Testis (tissue), 3 donors: Measurements from ENCODE around the gene SLC1A3. TPM values are rescaled to one million over a fixed set of nuclear protein-coding genes. Genes with fewer than 3 reads are reported as not detected.

Experiments
- DNase-seq: peaks from one replicate; pipeline ENCODE4 v3.0.0-alpha.2; 2019
- H3K27ac ChIP-seq, 2 donors: fragments of 200-600 bp; sonication (generic); one replicate each; pipeline ENCODE4 v1.5.1; 2019
- H3K27me3 ChIP-seq: fragments of 200-600 bp; sonication (generic); one replicate; pipeline ENCODE4 v1.5.1; 2019
- H3K36me3 ChIP-seq: fragments of 200-600 bp; sonication (generic); one replicate; pipeline ENCODE4 v1.5.1; 2017; ENCODE audit warnings: low read depth; ENCODE audit errors: missing control alignments
- H3K4me1 ChIP-seq: fragments of 200-600 bp; sonication (generic); one replicate; pipeline ENCODE4 v1.5.1; 2019
- H3K4me3 ChIP-seq, 2 donors: fragments of 200-600 bp; sonication (generic); one replicate each; pipeline ENCODE4 v1.5.1; 2017 to 2019
- H3K9me3 ChIP-seq: fragments of 200-600 bp; sonication (generic); one replicate; pipeline ENCODE4 v1.5.1; 2017
- POLR2A ChIP-seq: fragments of 450-650 bp; IDR thresholded peaks from one replicate; pipeline ENCODE4 v1.6.1; 2017; ENCODE audit warnings: antibody characterized with exemption, mild to moderate bottlenecking, moderate library complexity
- WGBS, 2 donors: methylation state at CpG; one replicate each; pipeline ENCODE4 v1.1.5; 2018; 5-methylcytosine and 5-hydroxymethylcytosine counted together
- intact Hi-C: fragments of 100-400 bp; cut with DNase I; formaldehyde crosslinking; loops from one replicate; pipeline ENCODE4 v1.15.1; 2023; ENCODE audit warnings: low total_unique reads
- polyA plus RNA-seq: library from polyadenylated mRNA; stranded (reverse); fragments of 350-450 nt; fragmentation: Illumina TruSeq; extraction: RNeasy Lipid Tissue Mini Kit (QIAGEN cat#74804); gene quantifications from one replicate; pipeline ENCODE4 v1.2.3, GENCODE V29; 2014; ENCODE audit warnings: low read depth, low replicate concordance; ENCODE audit not compliant: insufficient read depth
- total RNA-seq, 2 donors: library from RNA; depleted of rRNA; stranded (reverse); fragments of >200 nt; gene quantifications; one replicate each; pipeline ENCODE4 v1.2.3, GENCODE V29; 2016
- TF ChIP-seq, protein P1 (sequence below), 3 experiments: fragments of 450-650 bp in 2 of 3; fragments of 200-600 bp in 1 of 3; sonication (generic) in 1 of 3; IDR thresholded peaks; one replicate each; pipeline ENCODE4 v1.5.1; 2016 to 2019; ENCODE audit warnings: antibody characterized with exemption in 3 of 3, mild to moderate bottlenecking in 2 of 3, moderate library complexity in 1 of 3

The SLC1A3 gene
- total and polyA plus RNA-seq, 3 donors from 2014 or later, result 3.6 to 10.8 (median 6.6) TPM

DNA sequence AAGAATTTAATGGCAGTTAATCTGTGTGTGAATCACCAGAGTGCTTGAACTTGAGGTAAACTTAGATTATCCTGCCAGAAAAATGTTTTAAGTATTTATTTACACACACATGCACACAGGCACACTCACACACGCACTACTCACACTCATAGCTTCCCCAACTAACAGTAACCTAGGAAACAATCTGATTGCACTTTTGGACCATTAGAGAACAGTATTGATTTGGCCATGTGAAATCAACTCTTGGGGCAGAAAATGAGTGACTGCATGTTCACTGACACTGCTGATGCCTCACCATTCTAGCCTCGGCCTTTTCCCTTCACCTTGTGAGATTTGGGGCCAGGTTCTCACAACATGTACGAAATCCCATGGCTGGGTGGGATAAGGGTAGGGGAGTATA lies 64.1 kb downstream of the SLC1A3 start:
- Histone ChIP-seq H3K27me3 (no peaks in the 10 kb centered on the region), H3K27ac (no peak overlapping the region), H3K4me3 (no peak overlapping the region), H3K36me3 (no peaks in the 10 kb centered on the region), H3K9me3 (no peaks in the 10 kb centered on the region), H3K4me1 (no peaks in the 10 kb centered on the region)
- WGBS, 2 donors, result 91 to 93% methylated on average over 3 of the region's 3 CpGs
- intact Hi-C loops, result no loop called here
- DNase-seq, result no peak
- TF ChIP-seq, protein P1, sequence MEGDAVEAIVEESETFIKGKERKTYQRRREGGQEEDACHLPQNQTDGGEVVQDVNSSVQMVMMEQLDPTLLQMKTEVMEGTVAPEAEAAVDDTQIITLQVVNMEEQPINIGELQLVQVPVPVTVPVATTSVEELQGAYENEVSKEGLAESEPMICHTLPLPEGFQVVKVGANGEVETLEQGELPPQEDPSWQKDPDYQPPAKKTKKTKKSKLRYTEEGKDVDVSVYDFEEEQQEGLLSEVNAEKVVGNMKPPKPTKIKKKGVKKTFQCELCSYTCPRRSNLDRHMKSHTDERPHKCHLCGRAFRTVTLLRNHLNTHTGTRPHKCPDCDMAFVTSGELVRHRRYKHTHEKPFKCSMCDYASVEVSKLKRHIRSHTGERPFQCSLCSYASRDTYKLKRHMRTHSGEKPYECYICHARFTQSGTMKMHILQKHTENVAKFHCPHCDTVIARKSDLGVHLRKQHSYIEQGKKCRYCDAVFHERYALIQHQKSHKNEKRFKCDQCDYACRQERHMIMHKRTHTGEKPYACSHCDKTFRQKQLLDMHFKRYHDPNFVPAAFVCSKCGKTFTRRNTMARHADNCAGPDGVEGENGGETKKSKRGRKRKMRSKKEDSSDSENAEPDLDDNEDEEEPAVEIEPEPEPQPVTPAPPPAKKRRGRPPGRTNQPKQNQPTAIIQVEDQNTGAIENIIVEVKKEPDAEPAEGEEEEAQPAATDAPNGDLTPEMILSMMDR (IDR thresholded peaks at IDR 0.05), result no peak
- TF ChIP-seq POLR2A, result no peak

GRCh38 chr5:36675282-36675681 lies 68.9 kb downstream of the SLC1A3 start:
- TF ChIP-seq, protein P1 (IDR thresholded peaks at IDR 0.05), result no peak
- no peak for TF ChIP-seq POLR2A
- 91 to 95% methylated on average over 3 of the region's 3 CpGs for WGBS, 2 donors
- no peaks in the 10 kb centered on the region for H3K9me3 ChIP-seq

GRCh38 chr5:36679221-36679989 lies 73.0 kb downstream of the SLC1A3 start:
- Histone ChIP-seq H3K4me1 (no peaks in the 10 kb centered on the region), H3K9me3 (no peaks in the 10 kb centered on the region), H3K36me3 (no peaks in the 10 kb centered on the region), H3K4me3 (no peak overlapping the region), H3K27me3 (no peaks in the 10 kb centered on the region), H3K27ac (no peak overlapping the region)
- 82 to 89% methylated on average over 8 of the region's 8 CpGs for WGBS, 2 donors
- intact Hi-C loops, result no loop called here
- DNase-seq, result no peak
- no peak for TF ChIP-seq POLR2A
- TF ChIP-seq, protein P1 (IDR thresholded peaks at IDR 0.05), result no peak

More at GRCh38 chr5:36675282-36675681, 68.9 kb downstream of the SLC1A3 start:
- H3K4me1 ChIP-seq, result no peaks in the 10 kb centered on the region
- DNase-seq, result no peak
- H3K27ac ChIP-seq, result no peak overlapping the region
- intact Hi-C loops, result no loop called here
- no peaks in the 10 kb centered on the region for H3K27me3 ChIP-seq
- H3K36me3 ChIP-seq, result no peaks in the 10 kb centered on the region
- no peak overlapping the region for H3K4me3 ChIP-seq

- peak; percentile 52 for DNase-seq
- intact Hi-C loops, result no loop called here
- H3K27me3 ChIP-seq, result no peaks in the 10 kb centered on the region
- H3K36me3 ChIP-seq, result no peaks in the 10 kb centered on the region
- H3K4me1 ChIP-seq, result no peaks in the 10 kb centered on the region
- H3K9me3 ChIP-seq, result no peaks in the 10 kb centered on the region
- TF ChIP-seq, protein P1 (IDR thresholded peaks at IDR 0.05), result no peak
- TF ChIP-seq POLR2A, result no peak
- no peak overlapping the region for H3K4me3 ChIP-seq
- H3K27ac ChIP-seq, result no peak overlapping the region
- WGBS, 2 donors, result 80 to 85% methylated on average over 7 of the region's 7 CpGs
Measured at GRCh38 chr5:36680066-36680465, 73.7 kb downstream of the SLC1A3 start.

DNA sequence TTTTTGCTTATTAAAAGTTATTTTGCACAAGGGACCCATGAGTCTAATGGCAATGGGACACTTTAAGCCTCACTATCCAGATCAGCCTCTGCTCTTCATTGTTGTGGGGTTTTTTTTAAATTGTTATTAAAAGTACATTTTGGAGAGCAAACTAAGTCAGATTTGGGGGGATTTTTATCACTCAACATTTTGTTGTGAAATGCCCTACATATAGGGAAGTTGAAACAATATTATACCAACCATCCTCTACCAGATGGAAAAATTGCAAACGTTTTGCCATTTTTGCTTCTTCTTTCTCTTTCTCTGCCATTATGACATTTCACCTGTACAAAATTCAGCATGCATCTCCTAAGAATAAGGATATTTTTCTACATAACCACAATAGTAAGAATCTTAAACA lies 75.3 kb downstream of the SLC1A3 start:
- Histone ChIP-seq H3K36me3 (no peaks in the 10 kb centered on the region), H3K4me1 (no peaks in the 10 kb centered on the region), H3K4me3 (no peak overlapping the region), H3K9me3 (no peaks in the 10 kb centered on the region), H3K27ac (no peak overlapping the region), H3K27me3 (no peaks in the 10 kb centered on the region)
- DNase-seq, result no peak
- intact Hi-C loops, result no loop called here
- WGBS, 2 donors, result 71 to 72% methylated on average over 1 of the region's 1 CpG
- TF ChIP-seq, protein P1 (IDR thresholded peaks at IDR 0.05), result no peak
- no peak for TF ChIP-seq POLR2A
